GM06990 (cell line): ENCODE measurements around the gene FLT1.

Experiments used
- DNase-seq: peaks from one replicate; pipeline ENCODE4 v3.0.0-alpha.2; 2011; ENCODE audit not compliant: insufficient read length; ENCODE audit errors: extremely low read depth
- H3K27me3 ChIP-seq: replicated peaks from 2 replicates; pipeline ENCODE4 v1.6.0; 2011; ENCODE audit warnings: low read length; ENCODE audit not compliant: control insufficient read depth, insufficient read depth
- H3K36me3 ChIP-seq: 2 replicates; pipeline ENCODE4 v1.5.1; 2011; ENCODE audit warnings: low read length; ENCODE audit not compliant: control insufficient read depth, insufficient read depth
- H3K4me3 ChIP-seq: replicated peaks from 2 replicates; pipeline ENCODE4 v1.5.1; 2011; ENCODE audit warnings: low read depth, mild to moderate bottlenecking, control low read depth, low read length
- CTCF ChIP-seq: IDR thresholded peaks from 2 replicates; pipeline ENCODE4 v1.5.1; 2011; ENCODE audit warnings: low read length, control low read depth, mild to moderate bottlenecking, inconsistent platforms; ENCODE audit not compliant: insufficient read depth, poor library complexity, severe bottlenecking

Gene FLT1

DNA sequence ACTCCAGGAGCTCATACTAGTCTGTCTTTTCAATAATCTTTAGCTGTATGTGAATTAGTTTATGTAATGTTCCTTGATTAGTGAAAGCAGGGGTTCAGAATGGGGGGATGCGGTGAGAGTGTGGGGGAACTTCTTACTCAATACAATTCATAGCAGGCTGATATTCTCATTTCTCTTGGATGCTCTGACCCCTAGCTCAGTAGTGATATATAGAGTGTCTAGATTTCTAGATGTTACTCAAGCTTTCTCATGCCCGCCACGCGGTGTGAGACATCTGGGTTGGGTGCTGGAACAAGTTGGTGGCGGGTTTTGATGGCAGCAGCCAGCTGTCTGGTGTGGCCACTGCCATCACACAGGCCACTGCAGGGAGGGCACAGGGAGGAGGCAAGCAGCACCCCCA, 39.3 kb upstream of the FLT1 start:
- Histone ChIP-seq H3K27me3 (peaks cover 5% of the 10 kb centered on the region), H3K36me3 (no peaks in the 10 kb centered on the region), H3K4me3 (no peak overlapping the region)
- TF ChIP-seq CTCF, result no peak
- no peak for DNase-seq

DNA sequence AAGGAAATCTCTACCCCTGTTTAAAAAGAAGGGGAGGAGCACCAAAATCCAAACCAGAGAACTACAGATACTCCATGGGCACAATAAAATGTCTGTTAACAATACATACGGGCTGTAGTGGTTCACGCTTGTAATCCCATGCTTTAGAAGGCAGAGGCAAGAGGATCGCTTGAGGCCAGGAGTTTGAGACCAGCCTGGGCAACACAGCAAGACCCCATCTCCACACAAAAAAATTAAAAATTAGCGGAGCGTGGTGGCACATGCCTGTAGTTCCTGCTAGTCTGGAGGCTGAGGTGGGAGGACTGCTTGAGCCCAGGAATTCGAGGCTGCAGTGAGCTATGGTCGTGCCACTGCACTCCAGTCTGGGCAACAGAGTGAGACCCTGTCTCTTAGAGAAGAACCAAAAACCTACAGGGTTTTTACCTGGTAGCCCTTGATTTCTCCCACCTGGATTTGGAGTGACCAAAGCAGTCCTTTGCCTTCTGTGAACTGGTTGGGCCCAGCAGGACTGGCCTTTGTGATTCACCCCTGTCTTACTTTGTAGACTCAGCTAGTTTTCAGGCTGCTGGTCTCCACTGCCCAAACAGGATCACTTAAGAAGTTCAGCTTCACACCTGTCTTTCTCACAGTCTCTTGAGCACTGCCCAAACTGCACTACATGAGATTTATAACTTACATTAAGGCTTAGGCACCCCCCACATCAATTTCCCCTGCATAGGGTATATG, 38.7 kb upstream of the FLT1 start:
- Histone ChIP-seq H3K4me3 (no peak overlapping the region), H3K36me3 (no peaks in the 10 kb centered on the region), H3K27me3 (peaks cover 5% of the 10 kb centered on the region)
- no peak for DNase-seq
- no peak for TF ChIP-seq CTCF

DNA sequence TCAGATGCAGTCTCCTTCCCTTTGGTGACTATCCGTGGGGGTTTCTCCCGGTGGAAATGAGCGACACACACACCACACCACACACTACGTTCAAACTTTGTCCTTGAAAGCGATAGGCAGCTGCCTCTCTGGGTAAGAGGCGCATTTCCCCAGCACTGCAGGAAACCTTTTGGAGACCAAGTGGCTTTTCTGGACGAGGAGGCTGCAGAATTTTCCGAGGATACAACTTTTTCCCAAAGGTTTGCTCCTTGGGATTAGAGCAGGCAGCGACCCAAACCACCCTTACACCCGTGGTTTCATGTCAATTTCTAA, 38.2 kb upstream of the FLT1 start:
- Histone ChIP-seq H3K36me3 (no peaks in the 10 kb centered on the region), H3K4me3 (no peak overlapping the region), H3K27me3 (peaks cover 7% of the 10 kb centered on the region)
- no peak for TF ChIP-seq CTCF
- no peak for DNase-seq

GRCh38 chr13:28532388-28533124, 37.6 kb upstream of the FLT1 start:
- no peak for TF ChIP-seq CTCF
- no peak for DNase-seq
- Histone ChIP-seq H3K27me3 (peaks cover 7% of the 10 kb centered on the region), H3K4me3 (peak overlapping the region; percentile 23), H3K36me3 (no peaks in the 10 kb centered on the region)

DNA sequence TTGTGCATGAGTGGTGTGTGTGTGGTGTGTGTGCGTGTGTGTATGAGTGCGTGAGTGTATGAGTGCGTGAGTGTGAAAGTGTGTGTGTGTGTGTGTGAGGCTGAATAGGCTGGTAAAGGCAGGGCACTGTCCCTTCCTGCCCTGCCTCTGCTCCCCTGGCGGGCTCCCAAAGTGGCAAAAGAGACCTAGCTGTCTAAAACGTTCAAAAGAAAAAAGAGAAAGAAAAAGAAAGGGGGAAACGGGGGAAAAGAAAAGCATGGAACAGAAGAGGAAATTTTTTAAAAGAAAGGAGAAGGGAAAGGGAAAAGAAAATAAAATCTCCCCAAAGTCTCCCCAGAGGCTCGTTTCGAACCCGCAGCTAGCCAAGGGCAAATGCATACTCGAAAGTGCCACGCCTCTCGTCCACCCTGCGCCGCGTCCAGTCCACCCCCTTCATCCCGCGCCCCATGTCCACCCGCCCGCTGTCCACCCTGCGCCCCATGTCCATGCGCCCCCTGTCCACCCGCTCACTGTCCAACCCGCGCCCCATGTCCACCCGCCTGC, 37.0 kb upstream of the FLT1 start:
- Histone ChIP-seq H3K27me3 (peaks cover 7% of the 10 kb centered on the region), H3K4me3 (peak overlapping the region; percentile 18), H3K36me3 (no peaks in the 10 kb centered on the region)
- DNase-seq, result no peak
- no peak for TF ChIP-seq CTCF
